GM18870 (cell line): Measurements from ENCODE around the gene MOSPD2.

Experiments
- ATAC-seq: cut with Tn5 transposase; IDR thresholded peaks from one replicate; pipeline ENCODE4 v1.9.1; 2021; ENCODE audit warnings: moderate library complexity; ENCODE audit not compliant: unreplicated experiment

The MOSPD2 gene

GRCh38 chrX:14913241-14913640, 40.0 kb downstream of the MOSPD2 start:
- ATAC-seq = no peak

GRCh38 chrX:14915596-14915995, 42.4 kb downstream of the MOSPD2 start:
- ATAC-seq = no peak

DNA sequence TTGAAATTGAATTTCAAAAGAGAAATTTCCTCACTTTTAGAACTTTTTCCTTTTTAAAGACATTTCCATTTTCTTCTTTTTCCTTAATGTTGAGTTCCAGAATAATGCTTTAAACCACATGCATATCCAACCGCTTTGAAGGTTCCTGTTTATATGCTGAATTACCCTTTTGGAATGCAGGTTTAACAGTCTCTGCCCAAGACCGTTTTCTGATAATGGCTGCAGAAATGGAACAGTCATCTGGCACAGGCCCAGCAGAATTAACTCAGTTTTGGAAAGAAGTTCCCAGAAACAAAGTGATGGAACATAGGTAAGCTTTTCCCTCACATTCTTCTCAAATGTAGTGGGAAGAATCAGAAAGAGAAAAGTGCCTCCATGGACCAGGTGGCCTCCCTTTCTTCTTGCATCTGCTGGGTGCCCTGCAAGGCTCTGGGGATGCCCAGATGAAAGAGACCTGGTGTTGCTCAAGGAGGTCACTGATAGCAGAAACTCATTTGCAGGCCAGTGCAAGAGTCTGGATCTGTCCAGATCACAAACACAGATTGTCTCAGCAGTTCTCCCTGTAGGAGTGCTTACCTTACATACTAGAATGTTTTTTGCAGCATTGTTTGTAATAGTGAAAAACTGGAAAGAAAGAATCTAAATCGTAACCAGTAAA, 42.9 kb downstream of the MOSPD2 start:
- ATAC-seq = no peak

DNA sequence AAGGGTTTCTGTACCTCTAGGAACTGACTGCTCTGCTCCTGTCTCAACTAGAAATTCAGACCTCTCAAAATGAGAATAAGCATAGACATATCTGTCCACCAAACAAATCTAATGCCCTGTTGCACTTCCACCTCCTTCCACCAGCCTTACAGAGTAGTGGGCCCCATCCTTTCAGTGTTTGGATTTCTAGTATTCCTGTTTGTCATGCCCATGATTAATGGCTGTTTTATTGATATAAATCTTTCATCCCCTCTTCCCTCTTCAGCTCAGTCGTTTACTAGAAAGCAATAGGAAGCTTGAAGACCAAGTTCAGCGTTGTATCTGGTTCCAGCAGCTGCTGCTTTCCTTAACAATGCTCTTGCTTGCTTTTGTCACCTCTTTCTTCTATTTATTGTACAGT, 46.2 kb downstream of the MOSPD2 start:
- no peak for ATAC-seq

GRCh38 chrX:14920196-14920595, 47.0 kb downstream of the MOSPD2 start:
- ATAC-seq = no peak

DNA sequence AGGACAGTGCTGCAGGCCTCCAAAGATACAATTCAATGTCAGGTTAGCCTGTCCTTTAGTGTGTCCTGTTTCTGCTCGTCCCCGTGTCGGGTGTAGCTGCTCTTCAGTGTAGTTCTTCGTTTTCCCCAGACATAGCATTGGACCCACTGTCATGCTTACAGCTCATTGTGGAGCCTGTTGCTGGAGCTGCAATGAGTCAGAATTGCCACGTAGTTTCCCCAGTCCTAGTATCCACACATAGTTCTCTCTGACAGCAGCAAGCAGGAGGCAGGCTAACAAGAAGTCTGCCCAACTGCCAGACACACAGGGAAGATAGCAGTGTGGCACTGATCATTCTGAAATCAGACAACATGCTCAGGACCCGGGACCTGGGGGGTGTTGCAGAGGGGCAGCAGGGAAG, 49.2 kb downstream of the MOSPD2 start:
- ATAC-seq = no peak

GRCh38 chrX:14923761-14924160, 50.5 kb downstream of the MOSPD2 start:
- no peak for ATAC-seq

DNA sequence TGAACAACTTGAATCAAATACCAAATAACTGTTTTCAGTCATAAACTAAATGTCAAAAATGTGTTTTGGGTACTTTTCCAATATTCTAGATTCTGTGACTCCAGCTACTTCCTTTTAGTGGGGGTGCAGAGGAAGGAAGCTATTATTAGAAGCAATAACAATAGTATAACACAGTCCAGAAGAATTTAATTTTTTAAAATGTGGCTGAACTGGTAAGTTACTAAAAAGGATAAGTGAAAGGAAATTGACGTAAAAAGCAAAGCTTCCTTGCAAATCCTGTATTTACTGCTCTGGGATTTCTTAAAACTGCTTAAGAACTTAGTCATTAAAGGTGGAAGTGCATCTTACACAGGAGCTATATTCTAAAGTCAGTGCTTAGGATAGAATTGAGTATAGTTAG, 53.2 kb downstream of the MOSPD2 start:
- no peak for ATAC-seq

GRCh38 chrX:14927401-14927800, 54.2 kb downstream of the MOSPD2 start:
- no peak for ATAC-seq

DNA sequence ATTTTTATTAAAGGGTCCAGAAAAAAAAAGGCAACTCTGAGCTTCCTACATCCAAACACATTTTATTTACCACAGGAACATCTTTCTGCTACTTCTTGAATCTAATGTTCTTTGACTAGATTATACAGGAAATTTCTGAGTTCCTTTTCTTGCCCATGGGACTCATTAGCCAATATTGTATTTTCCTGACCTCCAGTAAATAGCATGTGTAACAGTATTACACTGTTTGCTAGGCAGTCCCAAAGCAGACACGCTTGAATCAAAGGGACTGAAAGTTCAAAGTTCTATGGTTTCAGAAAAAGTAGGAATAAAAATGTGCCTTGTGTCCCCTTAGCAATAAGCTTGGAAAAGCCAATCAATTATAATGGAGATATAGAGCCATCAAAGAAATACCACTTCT, 57.4 kb downstream of the MOSPD2 start:
- no peak for ATAC-seq

GRCh38 chrX:14932136-14932535, 58.9 kb downstream of the MOSPD2 start:
- no peak for ATAC-seq

- no peak for ATAC-seq
Measured at GRCh38 chrX:14934423-14934822, 61.2 kb downstream of the MOSPD2 start.

- ATAC-seq = peak; percentile 58
Measured at GRCh38 chrX:14936561-14936960, 63.3 kb downstream of the MOSPD2 start.

DNA sequence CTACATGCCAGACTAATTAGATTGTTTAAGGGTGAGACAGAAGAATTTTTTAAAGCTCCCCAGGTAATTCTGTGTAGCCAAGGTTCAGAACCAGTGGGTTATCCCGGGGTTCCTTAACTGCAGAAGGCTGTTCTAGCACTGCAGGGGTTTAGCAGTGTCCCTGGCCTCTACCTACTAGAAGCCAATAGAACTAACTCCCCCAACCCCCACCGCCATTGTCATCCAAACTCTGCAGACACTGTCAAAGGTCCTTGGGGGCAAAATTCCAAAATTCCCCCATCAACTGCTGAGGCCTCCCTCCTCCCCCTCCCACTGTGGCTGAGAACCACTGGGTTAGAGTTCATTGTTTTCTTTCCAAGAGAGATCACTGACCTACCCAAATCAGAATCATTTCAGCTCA, 66.4 kb downstream of the MOSPD2 start:
- ATAC-seq = no peak

DNA sequence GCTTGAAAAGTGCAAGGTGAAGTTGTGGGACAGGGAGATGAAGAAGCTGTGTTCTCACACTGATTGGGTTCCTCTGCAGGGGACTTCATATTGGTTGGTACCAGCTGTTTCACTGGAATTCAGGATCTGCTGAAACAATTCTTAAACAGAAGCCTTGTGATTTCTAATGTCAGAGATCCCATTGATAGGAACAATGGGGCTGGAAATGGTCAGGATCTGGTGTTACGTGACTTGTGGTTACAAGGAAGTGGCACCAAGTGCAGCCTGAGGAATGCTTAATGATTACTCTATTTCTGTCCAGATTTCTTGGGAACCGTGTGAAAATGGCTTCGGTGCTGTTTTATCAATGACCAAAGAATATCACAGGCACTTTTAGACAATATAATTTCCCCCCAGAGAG, 68.1 kb downstream of the MOSPD2 start:
- no peak for ATAC-seq

GRCh38 chrX:14942341-14942740, 69.1 kb downstream of the MOSPD2 start:
- no peak for ATAC-seq

DNA sequence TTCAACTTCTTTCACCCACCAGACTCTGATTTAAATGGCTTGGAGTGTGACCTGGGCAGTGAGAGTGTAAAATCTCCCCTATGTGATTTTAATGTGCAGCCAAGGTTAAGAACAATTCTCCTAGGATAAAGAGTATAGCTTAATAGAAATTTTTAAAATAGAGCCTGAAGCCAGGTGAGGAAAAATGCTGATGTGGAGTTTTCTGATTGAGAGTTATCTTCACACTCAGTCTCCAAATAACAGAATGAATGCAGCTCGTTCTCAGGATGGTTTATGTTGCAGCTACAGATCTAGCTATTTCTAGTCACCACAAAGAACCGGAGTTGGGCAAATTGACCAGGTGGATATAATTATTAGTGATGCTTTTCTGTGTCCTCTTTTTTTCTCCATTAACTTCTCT, 70.7 kb downstream of the MOSPD2 start:
- no peak for ATAC-seq

GRCh38 chrX:14946606-14947155, 73.5 kb downstream of the MOSPD2 start:
- no peak for ATAC-seq

- ATAC-seq = no peak
Measured at GRCh38 chrX:14948691-14949090, 75.5 kb downstream of the MOSPD2 start.

- ATAC-seq = no peak
Measured at GRCh38 chrX:14956813-14957582, 83.8 kb downstream of the MOSPD2 start.

DNA sequence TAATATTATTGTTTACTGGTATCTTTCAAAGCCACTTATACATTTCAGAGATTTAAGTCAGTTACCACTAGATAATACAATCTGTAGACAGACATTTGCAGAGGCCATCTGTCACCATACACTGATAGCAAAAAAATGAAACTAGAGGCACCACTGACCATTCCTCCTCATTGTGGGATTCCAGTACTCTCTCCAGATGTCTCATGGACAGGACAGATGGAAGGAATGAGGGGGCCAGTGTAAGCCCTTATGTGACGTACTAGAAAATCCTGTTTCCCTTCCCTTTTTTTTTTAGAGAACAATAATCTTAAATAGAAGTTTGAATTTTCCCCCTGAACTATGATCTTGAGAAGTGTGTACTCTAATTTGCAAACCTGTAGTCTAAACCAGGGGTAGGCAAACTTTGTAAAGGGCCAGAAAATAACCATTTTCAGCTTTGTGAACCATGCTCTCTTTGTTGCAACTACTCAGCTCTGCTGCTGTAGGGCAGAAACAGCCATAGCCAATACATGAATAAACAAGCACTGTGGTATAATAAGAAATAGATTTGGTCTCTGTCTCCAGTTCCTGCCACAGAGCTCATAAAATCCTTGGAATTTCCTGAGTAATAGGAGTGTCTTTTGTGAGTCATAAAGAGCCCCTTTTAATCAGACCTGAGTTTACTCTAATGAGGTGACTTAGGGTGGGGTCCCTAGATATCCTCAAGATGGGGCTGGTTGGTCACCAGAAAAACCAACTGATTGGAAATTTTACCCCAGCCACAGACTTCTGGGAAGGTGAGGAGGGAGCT, 90.4 kb downstream of the MOSPD2 start:
- no peak for ATAC-seq

GRCh38 chrX:14964500-14964899, 91.3 kb downstream of the MOSPD2 start:
- no peak for ATAC-seq
